Measurements from ENCODE around the gene UBE4B.
"Not testable (repeated sequence)": the region's sequence is repeated elsewhere in the genome, so short reads cannot be mapped to it uniquely, and the experiment has no call there.

Gene UBE4B

DNA sequence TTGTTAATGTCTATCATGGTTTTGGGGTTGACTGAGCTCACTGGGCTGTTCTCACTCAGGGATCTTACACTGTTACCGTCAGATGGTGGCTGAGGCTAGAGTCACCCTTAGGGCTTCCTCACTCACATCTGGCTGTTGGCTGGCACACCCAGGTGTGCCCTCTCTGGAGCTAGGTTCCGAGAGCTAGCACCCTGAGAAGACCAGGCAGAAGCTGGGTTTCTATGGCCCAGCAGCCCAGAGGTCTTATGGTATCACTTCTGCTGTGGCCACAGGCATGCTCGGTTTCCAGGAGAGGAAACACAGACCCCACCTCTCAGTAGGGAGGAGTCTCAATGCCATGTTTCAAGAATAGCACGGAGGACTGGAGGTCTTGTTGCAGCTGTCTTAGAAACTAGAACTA, 156.9 kb downstream of the UBE4B start:
- Histone ChIP-seq H3K4me3 (no peak overlapping the region), H3K9me3 (no peaks in the 10 kb centered on the region), H3K36me3 (replicated peaks) (no peaks in the 10 kb centered on the region), H3K27me3 (ENCODE audit: low read depth) (no peaks in the 10 kb centered on the region), H3K4me1 (no peaks in the 10 kb centered on the region)
- no peak for DNase-seq (ENCODE audit: low spot score in 2 of 2)
- in situ Hi-C loops (cut with MboI; ENCODE audit: low sequenced_read_pairs), result no loop called here

DNA sequence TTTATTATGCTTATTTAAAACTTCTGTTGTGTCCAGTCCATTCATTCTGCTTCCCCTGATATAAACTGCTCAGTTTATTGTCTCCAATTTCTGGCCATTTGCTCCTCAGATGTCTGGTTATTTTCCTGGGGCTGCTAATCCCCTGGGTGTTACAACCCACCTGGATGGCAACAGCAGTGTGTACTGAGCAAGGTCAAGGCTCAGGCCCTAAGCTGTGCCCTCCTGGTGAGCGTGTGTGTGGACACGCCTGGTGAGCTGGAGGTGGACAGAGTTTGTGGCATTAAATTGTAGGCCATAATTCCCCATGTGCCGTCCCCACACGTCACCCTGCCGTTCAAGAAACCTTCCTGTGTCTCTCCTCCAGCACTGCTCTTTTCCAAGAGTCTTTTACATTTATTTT, 159.5 kb downstream of the UBE4B start:
- Histone ChIP-seq H3K36me3 (replicated peaks) (no peaks in the 10 kb centered on the region), H3K27me3 (ENCODE audit: low read depth) (no peaks in the 10 kb centered on the region), H3K4me3 (no peak overlapping the region), H3K4me1 (no peaks in the 10 kb centered on the region), H3K9me3 (no peaks in the 10 kb centered on the region)
- in situ Hi-C loops (cut with MboI; ENCODE audit: low sequenced_read_pairs), result no loop called here
- DNase-seq (ENCODE audit: low spot score in 2 of 2), result no peak

DNA sequence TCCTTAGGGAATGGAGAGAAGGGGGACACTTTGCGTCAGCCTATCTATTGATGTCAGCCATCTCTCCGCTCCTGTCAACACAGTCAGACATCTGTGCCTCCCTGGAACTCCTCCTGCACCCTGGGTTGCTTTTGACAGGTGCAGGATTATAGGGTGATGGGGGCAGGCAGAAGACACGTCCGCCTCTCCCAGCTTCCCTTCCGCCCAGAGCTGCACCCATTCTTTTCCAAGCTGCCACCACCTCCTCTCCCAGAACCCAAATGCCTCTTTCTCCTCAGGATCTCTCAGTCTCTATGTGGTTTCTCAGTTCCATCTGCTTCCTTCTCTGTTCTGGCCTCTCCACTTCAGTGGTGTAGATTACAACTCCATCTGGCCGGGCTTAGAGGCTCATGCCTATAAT, 160.5 kb downstream of the UBE4B start:
- in situ Hi-C loops (cut with MboI; ENCODE audit: low sequenced_read_pairs), result no loop called here
- DNase-seq (ENCODE audit: low spot score in 2 of 2), result no peak

DNA sequence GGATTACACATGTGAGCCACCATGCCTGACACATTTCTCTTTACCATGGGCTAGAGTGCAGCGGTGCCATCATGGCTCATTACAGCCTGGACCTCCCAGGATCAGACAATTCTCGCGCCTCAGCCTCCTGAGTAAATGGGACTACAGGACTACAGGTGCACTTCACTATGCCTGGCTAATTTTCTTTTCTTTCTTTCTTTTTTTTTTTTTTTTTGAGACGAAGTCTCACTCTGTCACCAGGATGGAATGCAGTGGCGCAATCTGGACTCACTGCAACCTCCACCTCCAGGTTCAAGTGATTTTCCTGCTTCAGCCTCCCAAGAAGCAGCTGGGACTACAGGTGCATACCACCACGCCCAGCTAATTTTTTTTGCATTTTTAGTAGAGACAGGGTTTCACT, 162.8 kb downstream of the UBE4B start:
- in situ Hi-C loops (cut with MboI; ENCODE audit: low sequenced_read_pairs), result no loop called here
- H3K4me1 ChIP-seq, result no peaks in the 10 kb centered on the region
- H3K27me3 ChIP-seq (ENCODE audit: low read depth), result no peaks in the 10 kb centered on the region
- no peak overlapping the region for H3K4me3 ChIP-seq
- H3K9me3 ChIP-seq, result no peaks in the 10 kb centered on the region
- DNase-seq (ENCODE audit: low spot score in 2 of 2), result no peak
- H3K36me3 ChIP-seq (replicated peaks), result no peaks in the 10 kb centered on the region

More for the DNA sequence above, 160.5 kb downstream of the UBE4B start:
- H3K4me1 ChIP-seq, result no peaks in the 10 kb centered on the region
- no peaks in the 10 kb centered on the region for H3K36me3 ChIP-seq (replicated peaks)
- H3K27me3 ChIP-seq (ENCODE audit: low read depth), result no peaks in the 10 kb centered on the region
- no peaks in the 10 kb centered on the region for H3K9me3 ChIP-seq
- H3K4me3 ChIP-seq, result no peak overlapping the region

DNA sequence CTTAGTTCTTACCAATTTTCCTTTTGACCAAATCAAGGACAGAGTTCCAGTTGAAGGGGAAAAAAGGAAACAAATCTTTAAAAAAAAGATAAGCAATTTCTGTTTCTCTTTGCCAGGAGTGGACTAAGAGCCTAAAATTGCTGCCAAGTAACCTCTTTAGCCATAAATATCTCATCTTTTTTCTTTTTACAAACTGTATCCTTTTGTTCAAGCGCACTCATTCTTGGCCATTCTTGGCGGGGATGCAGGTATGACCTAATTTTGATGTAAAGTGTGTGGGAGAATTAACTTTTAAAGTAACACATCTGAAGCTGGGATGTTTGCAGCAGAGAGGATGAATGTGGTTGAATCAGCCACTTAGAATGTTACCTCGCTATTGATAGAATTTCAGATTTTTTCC, 164.2 kb downstream of the UBE4B start:
- in situ Hi-C loops (cut with MboI; ENCODE audit: low sequenced_read_pairs), result no loop called here
- no peaks in the 10 kb centered on the region for H3K36me3 ChIP-seq (replicated peaks)
- H3K9me3 ChIP-seq, result no peaks in the 10 kb centered on the region
- H3K4me3 ChIP-seq, result no peak overlapping the region
- DNase-seq (ENCODE audit: low spot score in 2 of 2), result no peak
- no peaks in the 10 kb centered on the region for H3K4me1 ChIP-seq
- H3K27me3 ChIP-seq (ENCODE audit: low read depth), result no peaks in the 10 kb centered on the region

DNA sequence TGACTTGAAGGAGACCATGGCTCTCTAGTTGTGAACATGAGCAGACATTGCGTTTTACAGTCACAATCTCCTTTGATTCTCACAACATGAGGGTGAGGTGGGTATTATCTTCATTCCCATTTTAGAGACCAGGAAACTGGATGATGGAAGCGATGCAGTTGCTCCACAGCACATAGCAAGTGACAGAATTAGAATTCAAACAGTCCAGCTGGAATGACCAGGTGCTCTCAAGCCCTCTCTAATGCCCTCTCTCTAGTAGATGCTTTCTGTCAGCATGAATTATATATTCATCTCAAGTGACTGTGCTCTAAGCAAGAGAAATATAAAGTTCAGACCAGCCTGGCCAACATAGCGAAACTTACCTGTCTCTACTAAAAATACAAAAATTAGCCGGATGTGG, 167.9 kb downstream of the UBE4B start:
- in situ Hi-C loops (cut with MboI; ENCODE audit: low sequenced_read_pairs), result no loop called here
- H3K27me3 ChIP-seq (ENCODE audit: low read depth), result no peaks in the 10 kb centered on the region
- H3K4me3 ChIP-seq, result no peak overlapping the region
- H3K4me1 ChIP-seq, result no peaks in the 10 kb centered on the region
- no peak for DNase-seq (ENCODE audit: low spot score in 2 of 2)
- H3K9me3 ChIP-seq, result no peaks in the 10 kb centered on the region
- H3K36me3 ChIP-seq (replicated peaks), result no peaks in the 10 kb centered on the region

DNA sequence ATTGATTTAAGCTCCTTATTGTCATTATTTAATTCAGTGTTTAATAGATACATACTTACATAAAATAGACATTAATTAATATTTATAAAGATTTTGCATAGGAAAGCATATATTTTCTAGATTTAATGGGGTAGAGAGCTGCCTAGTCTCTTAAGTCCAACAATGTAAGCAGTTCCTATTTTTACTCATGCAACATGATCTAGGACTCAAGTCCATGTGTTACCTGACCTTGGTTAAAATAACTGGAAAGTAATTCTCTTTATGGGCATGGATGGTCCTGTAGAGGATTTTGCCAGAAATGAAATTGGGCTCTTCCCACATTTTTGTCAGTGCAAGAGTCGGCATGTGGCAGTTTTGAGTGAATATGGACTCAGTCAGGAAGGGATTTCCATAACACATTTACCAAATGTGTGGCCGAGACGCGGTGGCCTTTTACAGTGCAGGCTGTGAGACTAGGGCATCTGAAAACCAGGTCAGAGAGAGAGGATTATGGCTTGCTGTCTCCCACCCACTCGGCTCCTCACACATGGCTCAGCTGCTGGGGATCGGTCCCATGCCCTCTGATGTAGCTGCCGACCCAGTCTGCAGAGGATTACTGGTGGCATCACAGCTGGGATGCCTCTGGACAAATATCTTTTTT, 171.4 kb downstream of the UBE4B start:
- peaks cover under 1% of the 10 kb centered on the region for H3K4me1 ChIP-seq
- no peak for DNase-seq (ENCODE audit: low spot score in 2 of 2)
- H3K36me3 ChIP-seq (replicated peaks), result no peaks in the 10 kb centered on the region
- H3K4me3 ChIP-seq, result no peak overlapping the region
- no peaks in the 10 kb centered on the region for H3K9me3 ChIP-seq
- in situ Hi-C loops (cut with MboI; ENCODE audit: low sequenced_read_pairs), result no loop called here
- no peaks in the 10 kb centered on the region for H3K27me3 ChIP-seq (ENCODE audit: low read depth)

DNA sequence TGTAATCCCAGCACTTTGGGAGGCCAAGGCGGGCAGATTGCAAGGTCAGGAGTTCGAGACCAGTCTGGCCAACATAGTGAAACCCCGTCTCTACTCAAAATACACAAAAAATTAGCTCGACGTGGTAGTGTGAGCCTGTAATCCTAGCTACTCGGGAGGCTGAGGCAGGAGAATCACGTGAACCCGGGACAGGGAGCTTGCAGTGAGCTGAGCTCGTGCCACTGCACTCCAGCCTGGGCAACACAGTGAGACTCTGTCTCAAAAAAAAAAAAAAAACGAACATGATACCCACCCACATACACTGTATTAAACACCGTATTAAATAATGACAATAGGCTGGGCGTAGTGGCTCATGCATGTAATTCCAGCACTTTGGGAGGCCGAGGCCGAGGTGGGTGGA, 172.4 kb downstream of the UBE4B start:
- in situ Hi-C loops (cut with MboI; ENCODE audit: low sequenced_read_pairs); DNase-seq (ENCODE audit: low spot score in 2 of 2); H3K4me3 ChIP-seq; H3K27me3 ChIP-seq (ENCODE audit: low read depth); H3K4me1 ChIP-seq; H3K9me3 ChIP-seq; H3K36me3 ChIP-seq (replicated peaks): not testable (repeated sequence)

DNA sequence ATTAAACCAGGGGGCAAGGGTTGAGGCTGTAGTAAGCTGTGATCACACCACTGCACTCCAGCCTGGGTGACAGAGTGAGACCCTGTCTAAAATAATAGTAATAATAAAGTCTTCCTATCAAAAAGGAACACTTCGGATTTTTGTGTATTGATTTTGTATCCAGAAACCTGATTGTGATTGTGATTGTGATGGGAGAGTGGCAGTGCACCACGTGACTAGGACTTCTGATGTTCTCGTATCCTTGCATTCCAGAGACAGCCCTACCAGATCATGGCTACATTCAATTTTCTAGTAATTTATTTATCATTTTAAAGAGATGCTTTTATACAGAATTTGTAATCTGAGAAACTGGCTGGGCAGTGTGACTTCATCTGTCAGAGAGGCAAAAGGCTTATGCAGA, 175.1 kb downstream of the UBE4B start:
- Histone ChIP-seq H3K4me1 (peaks cover 11% of the 10 kb centered on the region), H3K9me3 (no peaks in the 10 kb centered on the region), H3K36me3 (replicated peaks) (no peaks in the 10 kb centered on the region), H3K27me3 (ENCODE audit: low read depth) (no peaks in the 10 kb centered on the region), H3K4me3 (no peak overlapping the region)
- no peak for DNase-seq (ENCODE audit: low spot score in 2 of 2)
- in situ Hi-C loops (cut with MboI; ENCODE audit: low sequenced_read_pairs), result no loop called here

DNA sequence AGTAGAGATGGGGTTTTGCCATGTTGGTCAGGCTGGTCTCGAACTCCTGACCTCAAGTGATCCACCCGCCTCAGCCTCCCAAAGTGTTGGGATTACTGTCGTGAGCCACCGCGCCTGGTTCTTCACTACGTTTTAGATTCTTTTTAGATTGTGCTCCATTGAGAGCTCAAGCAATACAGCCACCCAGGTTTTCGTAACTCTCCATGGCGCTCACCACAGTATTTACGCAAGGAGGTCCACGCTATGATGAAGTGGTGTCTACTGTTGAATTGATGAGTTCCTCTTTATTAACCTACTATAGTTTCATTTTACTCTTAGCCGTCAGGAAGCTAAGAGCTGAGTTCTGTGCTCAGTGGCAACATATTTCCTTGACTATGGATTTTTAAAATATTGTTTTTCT, 175.8 kb downstream of the UBE4B start:
- in situ Hi-C loops (cut with MboI; ENCODE audit: low sequenced_read_pairs), result no loop called here
- no peaks in the 10 kb centered on the region for H3K9me3 ChIP-seq
- H3K4me1 ChIP-seq, result peaks cover 19% of the 10 kb centered on the region
- H3K36me3 ChIP-seq (replicated peaks), result no peaks in the 10 kb centered on the region
- H3K27me3 ChIP-seq (ENCODE audit: low read depth), result no peaks in the 10 kb centered on the region
- H3K4me3 ChIP-seq, result no peak overlapping the region
- no peak for DNase-seq (ENCODE audit: low spot score in 2 of 2)

DNA sequence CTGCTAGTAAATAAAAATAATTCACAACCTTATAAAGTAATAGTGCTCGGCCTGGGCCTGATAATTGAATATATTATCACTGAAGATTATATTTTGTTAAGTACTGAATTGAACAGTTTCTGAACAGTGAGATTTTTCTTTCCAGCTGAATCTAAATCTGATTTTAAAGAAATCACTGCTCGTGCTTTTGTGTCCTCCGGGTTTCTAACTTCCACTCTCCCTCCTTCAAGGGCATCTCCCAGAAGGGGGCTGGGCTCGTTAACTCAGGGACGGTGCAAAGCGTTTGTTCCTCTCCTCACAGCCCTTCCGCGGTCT, 176.8 kb downstream of the UBE4B start:
- in situ Hi-C loops (cut with MboI; ENCODE audit: low sequenced_read_pairs), result no loop called here
- DNase-seq (ENCODE audit: low spot score in 2 of 2), result no peak
- H3K4me3 ChIP-seq, result peak overlapping the region; percentile 91
- no peaks in the 10 kb centered on the region for H3K36me3 ChIP-seq (replicated peaks)
- H3K9me3 ChIP-seq, result no peaks in the 10 kb centered on the region
- H3K27me3 ChIP-seq (ENCODE audit: low read depth), result no peaks in the 10 kb centered on the region
- H3K4me1 ChIP-seq, result peaks cover 22% of the 10 kb centered on the region

DNA sequence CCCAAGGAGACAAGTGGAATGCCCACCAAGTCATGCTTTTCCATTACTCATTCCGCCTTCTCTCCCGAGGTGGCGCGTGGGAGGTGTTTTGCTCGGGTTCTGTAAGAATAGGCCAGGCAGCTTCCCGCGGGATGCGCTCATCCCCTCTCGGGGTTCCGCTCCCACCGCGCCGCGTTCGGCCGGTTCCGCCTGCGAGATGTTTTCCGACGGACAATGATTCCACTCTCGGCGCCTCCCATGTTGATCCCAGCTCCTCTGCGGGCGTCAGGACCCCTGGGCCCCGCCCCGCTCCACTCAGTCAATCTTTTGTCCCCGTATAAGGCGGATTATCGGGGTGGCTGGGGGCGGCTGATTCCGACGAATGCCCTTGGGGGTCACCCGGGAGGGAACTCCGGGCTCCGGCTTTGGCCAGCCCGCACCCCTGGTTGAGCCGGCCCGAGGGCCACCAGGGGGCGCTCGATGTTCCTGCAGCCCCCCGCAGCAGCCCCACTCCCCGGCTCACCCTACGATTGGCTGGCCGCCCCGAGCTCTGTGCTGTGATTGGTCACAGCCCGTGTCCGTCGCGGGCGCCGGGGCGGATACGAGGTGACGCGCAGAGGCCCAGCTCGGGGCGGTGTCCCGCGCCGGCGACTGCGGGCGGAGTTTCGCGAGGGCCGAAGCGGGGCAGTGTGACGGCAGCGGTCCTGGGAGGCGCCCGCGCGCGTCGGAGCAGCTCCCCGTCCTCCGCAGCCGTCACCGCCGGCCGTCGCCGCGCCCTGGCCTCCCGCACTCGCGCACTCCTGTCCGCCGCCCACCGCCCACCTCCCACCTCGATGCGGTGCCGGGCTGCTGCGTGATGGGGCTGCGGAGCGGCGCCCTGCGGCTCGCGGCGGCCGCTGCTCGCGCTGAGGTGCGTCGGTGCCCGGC, 177.4 kb downstream of the UBE4B start, which contains the start of gene KIF1B:
TSS of gene KIF1B (plus strand) at position 666 of the 906 bp plus-strand sequence. CDS start 21,759 bp downstream, outside the sequence.
- in situ Hi-C loops (cut with MboI; ENCODE audit: low sequenced_read_pairs), result no loop called here
- no peaks in the 10 kb centered on the region for H3K36me3 ChIP-seq (replicated peaks)
- peak within 1 kb of the TSS; percentile 91 for H3K4me3 ChIP-seq
- DNase-seq (ENCODE audit: low spot score in 2 of 2), result peak; percentile 90 to 98
- no peaks in the 10 kb centered on the region for H3K27me3 ChIP-seq (ENCODE audit: low read depth)
- peaks cover 22% of the 10 kb centered on the region for H3K4me1 ChIP-seq
- no peaks in the 10 kb centered on the region for H3K9me3 ChIP-seq

DNA sequence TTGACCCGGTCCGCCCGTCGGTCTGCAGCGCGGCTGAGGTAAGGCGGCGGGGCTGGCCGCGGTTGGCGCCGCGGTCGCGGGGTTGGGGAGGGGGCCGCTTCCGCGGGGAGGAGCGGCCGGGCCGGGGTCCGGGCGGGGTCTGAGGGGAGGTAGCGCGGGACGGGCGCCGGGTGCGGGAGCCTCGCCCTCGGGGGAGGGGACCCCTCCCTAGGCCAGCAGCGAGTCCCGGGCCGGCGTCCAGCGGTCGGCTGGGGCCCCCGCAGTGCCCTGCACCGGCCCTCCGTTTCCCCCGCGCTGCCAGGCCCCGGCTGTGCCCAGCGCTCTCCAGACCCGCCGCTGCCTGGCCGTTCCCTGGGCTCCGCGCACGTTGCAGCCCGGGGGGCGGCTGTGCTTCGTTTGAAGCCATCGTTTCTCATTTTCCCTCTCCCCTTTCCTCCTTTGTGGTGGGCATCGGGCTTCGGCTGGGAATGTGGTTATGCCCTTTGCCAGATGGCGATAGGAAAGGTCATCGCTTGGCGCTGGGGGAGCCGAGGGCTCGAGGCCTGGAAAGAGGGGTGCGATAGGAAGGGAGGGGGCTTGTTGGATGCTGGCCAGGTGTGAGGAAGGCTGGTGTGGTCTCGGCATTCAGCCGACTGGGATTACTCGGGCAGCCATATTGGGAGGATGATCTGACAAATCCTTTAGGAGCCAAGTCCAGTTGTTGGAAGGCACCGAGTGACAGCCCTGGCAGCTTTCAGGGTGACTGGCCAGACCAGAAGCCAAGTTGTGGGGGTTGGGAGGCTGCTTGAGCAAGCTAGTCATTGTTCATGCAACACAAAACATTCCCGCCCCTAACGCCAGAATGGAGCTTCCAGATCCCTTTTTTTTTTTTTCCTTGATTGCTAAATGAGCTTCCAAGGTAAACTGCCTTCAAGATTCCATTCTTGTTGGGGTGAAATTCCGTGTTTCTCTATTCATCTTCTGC, 178.4 kb downstream of the UBE4B start:
- DNase-seq (ENCODE audit: low spot score in 2 of 2), result peak; percentile 56 to 86
- Histone ChIP-seq H3K4me3 (peak overlapping the region; percentile 91), H3K4me1 (peaks cover 32% of the 10 kb centered on the region), H3K27me3 (ENCODE audit: low read depth) (no peaks in the 10 kb centered on the region), H3K9me3 (no peaks in the 10 kb centered on the region), H3K36me3 (replicated peaks) (no peaks in the 10 kb centered on the region)
- in situ Hi-C loops (cut with MboI; ENCODE audit: low sequenced_read_pairs), result no loop called here

Measured in HAP-1 (cell line).